Hematopoietic multipotent progenitor cell treated with erythropoietin and hydrocortisone succinate and interleukin-3 and kit ligand, for 4 days (in vitro differentiated cells): ENCODE measurements around the gene ASAP2.

Experiments
- DNase-seq: peaks from one replicate; pipeline ENCODE4 v3.0.0-alpha.2; 2015

The ASAP2 gene

GRCh38 chr2:9184361-9184760 is 22.3 kb upstream of the ASAP2 start:
- no peak for DNase-seq

DNA sequence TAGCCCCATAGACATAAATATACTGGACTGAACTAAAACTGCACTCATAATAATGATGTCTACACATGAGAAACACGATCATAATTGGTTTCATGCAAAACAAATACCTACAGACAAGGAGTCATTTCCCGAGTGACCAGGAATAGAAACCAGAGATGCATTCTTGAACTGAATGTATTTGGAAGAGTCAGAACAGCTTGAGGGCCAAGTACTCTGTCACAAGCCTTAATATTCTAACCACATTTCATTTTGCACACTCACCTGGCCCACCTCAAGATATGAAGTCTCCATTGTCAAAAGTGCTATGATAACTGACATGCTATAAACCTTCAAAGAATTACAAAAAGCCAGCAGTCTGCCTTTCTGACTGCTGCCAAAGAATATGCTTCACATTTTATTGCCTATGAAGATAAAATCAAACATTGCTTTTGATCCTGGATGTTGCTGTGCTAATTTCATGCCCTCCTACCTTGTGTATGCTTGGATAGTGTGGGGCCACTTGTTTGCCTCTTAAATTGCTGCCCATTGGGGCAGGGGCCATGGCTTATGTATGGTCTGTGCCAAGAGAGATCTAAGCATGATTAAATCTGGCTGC is 18.9 kb upstream of the ASAP2 start:
- DNase-seq: no peak

DNA sequence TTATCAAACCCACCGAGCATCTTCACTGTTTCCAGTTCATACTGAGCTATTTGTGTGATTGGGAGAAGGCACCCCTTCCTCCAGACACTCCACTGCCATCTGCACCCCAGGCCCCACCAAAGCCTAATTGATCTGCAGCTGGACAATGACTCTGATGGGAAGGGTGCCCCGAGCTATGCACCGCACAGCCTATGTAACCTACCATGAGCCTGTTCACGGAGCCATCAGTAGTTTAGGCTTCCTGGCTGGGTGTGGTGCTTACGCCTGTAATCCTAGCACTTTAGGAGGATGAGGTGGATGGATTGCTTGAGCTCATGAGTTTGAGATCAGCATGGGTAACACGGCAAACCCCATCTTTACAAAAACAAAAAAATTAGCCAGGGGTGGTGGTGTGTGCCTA is 17.8 kb upstream of the ASAP2 start:
- DNase-seq: no peak

- DNase-seq: no peak
Measured at GRCh38 chr2:9189901-9190300, 16.7 kb upstream of the ASAP2 start.

DNA sequence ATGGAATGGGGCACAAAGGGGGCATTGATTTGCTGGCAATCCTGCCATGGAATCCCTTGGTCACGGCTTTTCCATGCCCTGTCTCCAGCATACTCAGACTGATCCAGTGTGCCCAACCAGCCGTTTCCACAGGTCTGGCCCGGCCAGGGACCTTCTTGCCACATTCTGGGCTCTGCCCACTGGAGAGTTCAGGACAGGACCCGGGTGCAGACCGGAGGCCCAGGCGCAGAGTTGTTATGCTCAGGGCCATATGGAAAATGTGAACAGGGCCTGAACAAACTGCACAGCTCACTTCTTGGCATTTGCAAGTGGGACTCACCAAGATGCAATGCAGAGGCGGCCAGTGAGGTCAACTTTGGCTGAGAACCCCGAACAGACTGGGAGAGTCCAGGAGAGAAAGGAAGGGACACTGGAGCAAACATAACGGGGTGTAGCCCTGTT is 15.6 kb upstream of the ASAP2 start:
- DNase-seq: peak; percentile 28

GRCh38 chr2:9192712-9193111 is 13.9 kb upstream of the ASAP2 start:
- no peak for DNase-seq

GRCh38 chr2:9194352-9194751 is 12.3 kb upstream of the ASAP2 start:
- DNase-seq: no peak

- DNase-seq: no peak
Measured at GRCh38 chr2:9196637-9197036, 10.0 kb upstream of the ASAP2 start.

DNA sequence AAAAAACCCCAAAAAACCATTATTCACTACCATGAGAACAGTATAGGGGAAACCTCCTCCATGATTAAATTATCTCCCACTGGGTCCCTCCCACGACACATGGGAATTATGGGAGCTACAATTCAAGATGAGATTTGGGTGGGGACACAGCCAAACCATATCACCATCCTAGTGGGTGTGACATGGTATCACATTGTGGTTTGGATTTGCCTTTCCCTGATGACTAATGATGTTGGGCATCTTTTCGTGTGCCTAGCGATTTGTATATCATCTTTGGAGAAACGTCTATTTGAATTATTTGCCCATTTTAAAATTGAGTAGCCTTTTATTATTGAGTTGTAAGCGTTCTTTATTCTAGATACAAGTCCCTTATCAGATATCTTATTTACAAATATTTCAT is 8.7 kb upstream of the ASAP2 start:
- DNase-seq: no peak

- no peak for DNase-seq
Measured at GRCh38 chr2:9199716-9200632, 6.6 kb upstream of the ASAP2 start.

DNA sequence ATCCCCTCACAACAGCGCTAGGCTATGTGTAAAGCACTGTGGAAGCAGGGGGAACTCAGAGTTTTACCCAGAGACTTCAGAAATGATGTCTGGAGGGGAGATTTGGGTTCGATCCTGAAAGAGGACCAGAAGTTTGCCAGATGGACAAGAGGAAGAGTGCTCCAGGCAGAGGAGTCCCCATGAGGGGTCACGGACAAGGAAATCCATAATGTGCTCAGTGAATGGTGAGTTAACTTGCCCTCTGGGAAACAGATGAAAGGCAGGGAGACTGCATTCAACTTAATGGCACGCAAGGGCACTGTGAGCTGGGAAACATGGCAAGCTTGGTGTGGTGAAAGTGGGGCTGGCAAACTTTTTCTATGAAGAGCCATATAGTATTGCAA is 6.0 kb upstream of the ASAP2 start:
- DNase-seq: no peak

DNA sequence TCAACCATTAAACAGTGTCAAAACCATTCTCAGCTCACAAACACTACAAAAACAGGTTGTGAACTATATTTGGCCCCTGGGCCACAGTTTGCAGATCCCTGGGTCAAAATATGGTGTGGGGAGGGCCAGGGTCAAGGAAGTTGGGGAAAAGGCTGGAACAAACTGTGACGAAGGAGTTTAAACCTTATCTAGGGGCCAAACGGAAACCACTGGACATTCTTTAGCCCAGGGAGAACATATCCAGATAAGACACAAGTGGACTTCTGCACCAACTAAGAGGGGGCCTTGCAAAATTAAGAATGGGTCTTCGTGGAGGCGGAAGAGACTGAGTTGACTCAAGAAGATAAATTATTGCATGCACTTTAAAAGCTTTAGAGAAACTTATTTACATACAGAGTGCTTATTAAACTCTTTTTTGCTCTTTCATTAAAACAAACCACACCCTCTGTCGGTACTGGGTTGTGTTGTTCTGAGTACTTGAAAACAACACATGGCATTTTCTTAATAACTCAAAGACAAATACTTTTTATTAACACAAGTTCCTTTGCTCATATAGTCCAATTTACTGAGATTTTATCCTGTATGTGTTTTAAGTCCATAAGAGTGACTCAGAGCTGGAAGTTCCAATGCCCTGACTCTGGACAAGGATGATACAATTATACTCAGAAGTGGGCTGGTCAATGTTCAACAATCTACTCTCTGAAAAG is 5.3 kb upstream of the ASAP2 start:
- DNase-seq: no peak

DNA sequence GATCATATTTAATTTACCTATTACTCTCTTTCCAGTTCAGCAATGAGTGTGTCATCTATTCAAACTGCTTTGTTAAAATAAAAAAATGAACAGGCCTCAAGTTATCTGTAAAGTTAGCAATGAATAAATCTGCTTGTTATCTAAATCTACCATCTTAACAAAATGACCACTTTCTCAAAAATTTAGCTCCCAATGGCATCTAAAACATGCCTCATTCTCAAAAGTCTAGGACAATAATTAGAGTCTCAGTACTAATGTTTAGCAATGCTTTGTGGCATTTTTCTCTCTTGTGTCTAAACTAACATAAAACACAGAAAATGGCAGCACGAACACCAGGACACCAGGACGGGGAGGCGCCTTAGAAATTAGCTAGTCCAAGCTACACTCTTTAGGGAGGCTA is 3.6 kb upstream of the ASAP2 start:
- DNase-seq: no peak

- no peak for DNase-seq
Measured at GRCh38 chr2:9203876-9204275, 2.7 kb upstream of the ASAP2 start.

- DNase-seq: no peak
Measured at GRCh38 chr2:9204939-9205338, 1.7 kb upstream of the ASAP2 start.

DNA sequence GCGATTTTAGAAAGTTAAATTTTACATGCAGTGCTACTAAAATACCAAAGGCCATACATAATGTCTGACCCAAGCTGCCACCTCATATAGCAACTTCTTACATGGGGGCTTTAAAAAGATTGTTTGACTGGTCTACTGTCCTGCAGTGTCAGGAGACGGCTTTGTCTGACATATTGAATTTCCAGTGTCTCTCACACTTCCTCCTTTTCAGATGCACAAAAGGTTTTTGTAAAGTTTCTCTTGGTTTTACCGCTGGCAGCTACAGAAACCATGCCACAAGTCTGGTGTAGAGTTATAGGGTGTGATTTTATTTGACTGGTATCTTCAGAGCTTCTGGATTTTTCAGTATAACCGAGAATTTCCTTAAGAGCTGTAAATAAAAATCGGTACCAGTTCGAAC is 1.1 kb upstream of the ASAP2 start:
- peak; percentile 37 for DNase-seq

GRCh38 chr2:9206991-9207640 is 504 bp downstream of the ASAP2 start:
- peak; percentile 42 for DNase-seq

GRCh38 chr2:9207641-9208311 is 1.2 kb downstream of the ASAP2 start:
- peak; percentile 22 for DNase-seq

DNA sequence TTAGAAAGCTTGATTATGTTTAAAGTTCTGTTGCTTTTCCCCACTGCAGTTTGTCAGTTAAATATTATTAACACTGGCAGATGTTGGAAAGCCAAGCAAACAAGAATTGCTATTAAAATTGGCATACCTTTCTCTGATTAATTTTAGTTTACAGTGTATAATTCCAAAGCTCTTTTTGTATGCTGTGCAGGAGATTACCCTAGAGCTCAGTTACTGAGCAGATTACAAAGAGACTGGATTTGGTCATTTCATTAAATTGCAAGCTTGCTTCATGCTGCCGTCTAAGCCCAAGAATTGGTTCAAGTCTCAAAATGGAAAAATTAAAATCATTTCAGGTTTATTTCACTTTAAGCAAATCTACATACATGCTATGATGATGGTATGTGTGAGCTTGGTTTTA is 2.3 kb downstream of the ASAP2 start:
- DNase-seq: no peak

GRCh38 chr2:9210030-9210429 is 3.4 kb downstream of the ASAP2 start:
- no peak for DNase-seq

DNA sequence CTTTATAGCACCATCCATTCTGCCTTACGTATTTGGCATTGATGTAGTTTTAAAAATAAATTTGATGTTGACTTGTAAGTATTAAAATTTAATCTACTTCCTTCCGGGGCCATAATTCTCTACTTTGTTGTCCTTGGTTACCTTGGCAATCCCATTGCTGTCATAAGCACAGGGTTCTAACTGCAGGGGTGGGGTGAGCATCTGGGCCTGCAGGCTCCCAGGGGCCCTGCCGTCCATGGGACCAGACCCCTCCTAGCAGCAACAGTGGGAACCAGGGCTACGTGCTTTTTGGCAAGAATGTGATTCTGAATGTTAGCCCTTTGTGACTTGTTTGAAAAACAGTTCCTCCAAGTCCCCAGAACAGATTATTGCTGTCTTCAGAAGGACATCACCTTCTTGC is 4.9 kb downstream of the ASAP2 start:
- no peak for DNase-seq

DNA sequence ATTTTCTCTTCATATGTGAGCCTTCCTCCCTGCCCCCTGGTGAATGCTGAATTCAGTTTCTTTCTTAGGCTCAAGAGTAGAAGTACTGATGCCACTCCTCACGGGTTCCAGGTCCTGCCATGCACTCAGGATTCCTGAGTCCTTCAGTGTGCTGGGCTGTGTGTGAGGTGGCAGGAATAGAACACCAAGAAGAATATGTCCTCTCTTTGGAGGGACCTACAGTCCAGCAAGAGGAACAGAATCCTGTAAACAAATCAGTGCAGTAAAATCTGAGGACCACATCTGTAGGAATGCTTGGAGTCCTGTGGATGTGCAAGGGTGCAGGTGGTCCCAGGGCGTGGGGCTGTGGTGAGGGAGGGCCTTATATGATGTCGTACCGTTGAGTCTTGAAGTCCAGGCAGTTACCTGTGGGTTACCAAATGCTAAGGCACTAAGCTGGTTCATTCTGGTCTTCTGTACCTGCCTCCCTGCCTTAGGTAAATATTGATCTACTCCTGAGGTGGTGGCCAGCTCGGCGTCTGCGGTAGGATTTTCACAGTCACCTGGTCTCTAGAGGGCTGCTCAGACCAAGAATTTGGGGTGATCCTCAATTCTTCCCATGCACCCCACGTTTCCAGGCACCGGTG is 5.5 kb downstream of the ASAP2 start:
- DNase-seq: no peak
